ENCODE results near the gene TIMM10B. TPM values are rescaled to one million over a fixed set of nuclear protein-coding genes. Genes with fewer than 3 reads are reported as not detected.
A peak's percentile ranks its signal among the peaks of the same experiment; 100 is the strongest.

The TIMM10B gene
- total RNA-seq, 2 donors from 2014 or later: 32.7 to 35.1 TPM

- Mint-ChIP-seq H3K9me3 (no peaks in the 10 kb centered on the region), H3K4me3 (no peak overlapping the region), H3K27ac (no peak overlapping the region), H3K36me3 (ENCODE audit: insufficient read depth in 2 of 2) (no peaks in the 10 kb centered on the region), H3K4me1 (ENCODE audit: low read depth) (no peaks in the 10 kb centered on the region), H3K27me3 (ENCODE audit: low read depth) (no peaks in the 10 kb centered on the region)
- ATAC-seq (replicated peaks in 1 of 2): no peak
- no peak for DNase-seq
These were observed 26.2 kb upstream of the TIMM10B start for GRCh38 chr11:6455070-6455469.

- ATAC-seq (replicated peaks in 1 of 2) (no peak), DNase-seq (no peak)
- Mint-ChIP-seq H3K9me3 (no peaks in the 10 kb centered on the region), H3K36me3 (ENCODE audit: insufficient read depth in 2 of 2) (no peaks in the 10 kb centered on the region), H3K27me3 (ENCODE audit: low read depth) (no peaks in the 10 kb centered on the region), H3K27ac (no peak overlapping the region), H3K4me3 (no peak overlapping the region), H3K4me1 (ENCODE audit: low read depth) (no peaks in the 10 kb centered on the region)
These were observed 24.8 kb upstream of the TIMM10B start for GRCh38 chr11:6456361-6457073.

- ATAC-seq (replicated peaks in 1 of 2): no peak
- H3K27me3 Mint-ChIP-seq (ENCODE audit: low read depth): no peaks in the 10 kb centered on the region
These were observed 23.6 kb upstream of the TIMM10B start for GRCh38 chr11:6457581-6458320.

GRCh38 chr11:6458352-6459098 is 22.8 kb upstream of the TIMM10B start:
- Mint-ChIP-seq H3K27me3 (ENCODE audit: low read depth) (no peaks in the 10 kb centered on the region), H3K4me3 (no peak overlapping the region), H3K27ac (no peak overlapping the region), H3K4me1 (ENCODE audit: low read depth) (no peaks in the 10 kb centered on the region), H3K36me3 (ENCODE audit: insufficient read depth in 2 of 2) (no peaks in the 10 kb centered on the region), H3K9me3 (no peaks in the 10 kb centered on the region)
- DNase-seq (no peak), ATAC-seq (replicated peaks in 1 of 2) (no peak)

More at GRCh38 chr11:6457581-6458320, 23.6 kb upstream of the TIMM10B start:
- Mint-ChIP-seq H3K27ac (no peak overlapping the region), H3K4me3 (no peak overlapping the region), H3K4me1 (ENCODE audit: low read depth) (no peaks in the 10 kb centered on the region), H3K9me3 (no peaks in the 10 kb centered on the region), H3K36me3 (ENCODE audit: insufficient read depth in 2 of 2) (no peaks in the 10 kb centered on the region)
- DNase-seq: no peak

- Mint-ChIP-seq H3K4me3 (no peak overlapping the region), H3K27ac (no peak overlapping the region), H3K9me3 (no peaks in the 10 kb centered on the region), H3K36me3 (ENCODE audit: insufficient read depth in 2 of 2) (no peaks in the 10 kb centered on the region), H3K4me1 (ENCODE audit: low read depth) (no peaks in the 10 kb centered on the region), H3K27me3 (ENCODE audit: low read depth) (no peaks in the 10 kb centered on the region)
- no peak for DNase-seq
- no peak for ATAC-seq (replicated peaks in 1 of 2)
These were observed 22.2 kb upstream of the TIMM10B start for GRCh38 chr11:6459099-6459450.

GRCh38 chr11:6468712-6469495 is 12.4 kb upstream of the TIMM10B start:
- no peaks in the 10 kb centered on the region for H3K27me3 Mint-ChIP-seq (ENCODE audit: low read depth)
- no peak overlapping the region for H3K27ac Mint-ChIP-seq
- H3K36me3 Mint-ChIP-seq (ENCODE audit: insufficient read depth in 2 of 2): no peaks in the 10 kb centered on the region
- no peaks in the 10 kb centered on the region for H3K9me3 Mint-ChIP-seq
- peaks cover 10% of the 10 kb centered on the region for H3K4me1 Mint-ChIP-seq (ENCODE audit: low read depth)
- ATAC-seq (replicated peaks in 1 of 2): peak in 1 of 2 donors; percentile 18
- no peak overlapping the region for H3K4me3 Mint-ChIP-seq
- peak in 1 of 2 donors; percentile 8 for DNase-seq

- peaks cover 10% of the 10 kb centered on the region for H3K4me1 Mint-ChIP-seq (ENCODE audit: low read depth)
- DNase-seq: no peak
- ATAC-seq (replicated peaks in 1 of 2): no peak
- H3K4me3 Mint-ChIP-seq: no peak overlapping the region
- no peaks in the 10 kb centered on the region for H3K9me3 Mint-ChIP-seq
- H3K36me3 Mint-ChIP-seq (ENCODE audit: insufficient read depth in 2 of 2): no peaks in the 10 kb centered on the region
- no peak overlapping the region for H3K27ac Mint-ChIP-seq
- H3K27me3 Mint-ChIP-seq (ENCODE audit: low read depth): no peaks in the 10 kb centered on the region
These were observed 11.7 kb upstream of the TIMM10B start for GRCh38 chr11:6469599-6469998.

GRCh38 chr11:6472934-6473333 is 8.4 kb upstream of the TIMM10B start:
- H3K9me3 Mint-ChIP-seq: no peaks in the 10 kb centered on the region
- H3K36me3 Mint-ChIP-seq (ENCODE audit: insufficient read depth in 2 of 2): peaks cover 2 to 3% of the 10 kb centered on the region in 2 donors
- no peaks in the 10 kb centered on the region for H3K27me3 Mint-ChIP-seq (ENCODE audit: low read depth)
- H3K27ac Mint-ChIP-seq: no peak overlapping the region
- peak overlapping the region; percentile 60 to 89 for H3K4me3 Mint-ChIP-seq
- DNase-seq: no peak
- ATAC-seq (replicated peaks in 1 of 2): no peak
- H3K4me1 Mint-ChIP-seq (ENCODE audit: low read depth): peaks cover 10% of the 10 kb centered on the region

- DNase-seq (peak; percentile 69 to 70), ATAC-seq (replicated peaks in 1 of 2) (peak; percentile 78 to 85)
- no peaks in the 10 kb centered on the region for H3K27me3 Mint-ChIP-seq (ENCODE audit: low read depth)
- H3K4me1 Mint-ChIP-seq (ENCODE audit: low read depth): peaks cover 10% of the 10 kb centered on the region
- no peaks in the 10 kb centered on the region for H3K9me3 Mint-ChIP-seq
- H3K27ac Mint-ChIP-seq: peak within 1 kb of the TSS; percentile 27
- H3K4me3 Mint-ChIP-seq: peak within 1 kb of the TSS; percentile 77 to 89
- H3K36me3 Mint-ChIP-seq (ENCODE audit: insufficient read depth in 2 of 2): peaks cover 2 to 3% of the 10 kb centered on the region in 2 donors
These were observed 7.6 kb upstream of the TIMM10B start, which contains the start of gene TRIM3 for GRCh38 chr11:6473451-6474412. Gene TRIM3 (minus strand): TSS chr11:6473941. CDS start chr11:6465695, 8,246 bp downstream.

- no peaks in the 10 kb centered on the region for H3K9me3 Mint-ChIP-seq
- peaks cover 14% of the 10 kb centered on the region for H3K4me1 Mint-ChIP-seq (ENCODE audit: low read depth)
- H3K36me3 Mint-ChIP-seq (ENCODE audit: insufficient read depth in 2 of 2): peaks cover 2 to 3% of the 10 kb centered on the region in 2 donors
- DNase-seq (no peak), ATAC-seq (replicated peaks in 1 of 2) (no peak)
- peak overlapping the region; percentile 27 for H3K27ac Mint-ChIP-seq
- H3K4me3 Mint-ChIP-seq: peak overlapping the region; percentile 70 to 83
- H3K27me3 Mint-ChIP-seq (ENCODE audit: low read depth): no peaks in the 10 kb centered on the region
These were observed 6.9 kb upstream of the TIMM10B start for GRCh38 chr11:6474413-6474792.

- no peak for DNase-seq
- H3K4me1 Mint-ChIP-seq (ENCODE audit: low read depth): peaks cover 20% of the 10 kb centered on the region
- H3K4me3 Mint-ChIP-seq: peak overlapping the region in 1 of 2 donors; percentile 13
- no peaks in the 10 kb centered on the region for H3K9me3 Mint-ChIP-seq
- peaks cover 2 to 3% of the 10 kb centered on the region in 2 donors for H3K36me3 Mint-ChIP-seq (ENCODE audit: insufficient read depth in 2 of 2)
- no peak overlapping the region for H3K27ac Mint-ChIP-seq
- ATAC-seq (replicated peaks in 1 of 2): no peak
- no peaks in the 10 kb centered on the region for H3K27me3 Mint-ChIP-seq (ENCODE audit: low read depth)
These were observed 6.3 kb upstream of the TIMM10B start for GRCh38 chr11:6474806-6475500.

All from activated T-cell treated with anti-CD3 and anti-CD28 coated beads, Interleukin-2, amount 50 U/mL, for 72 hours (primary cell).